Fibroblast of lung (primary cell): ENCODE data around the gene CREG1. TPM values are rescaled to one million over a fixed set of nuclear protein-coding genes. Genes with fewer than 3 reads are reported as not detected.

Source experiments
- DNase-seq, 2 donors: peaks; one replicate each; pipeline versions ENCODE4 v3.0.0 to v3.0.0-alpha.2; 2010; ENCODE audit warnings: low read depth in 2 of 2
- H2AFZ ChIP-seq: 2 replicates; pipeline ENCODE4 v1.5.1; 2012; ENCODE audit warnings: low read length, control low read depth, inconsistent platforms
- H3K27ac ChIP-seq: 2 replicates; pipeline ENCODE4 v1.5.1; 2011; ENCODE audit warnings: low read length, control low read depth; ENCODE audit not compliant: insufficient read depth
- H3K27me3 ChIP-seq: 2 replicates; pipeline ENCODE4 v1.5.1; 2011; ENCODE audit warnings: mild to moderate bottlenecking, low read length; ENCODE audit not compliant: control insufficient read depth, insufficient read depth
- H3K36me3 ChIP-seq: 2 replicates; pipeline ENCODE4 v1.5.1; 2011; ENCODE audit warnings: low read length; ENCODE audit not compliant: control insufficient read depth, insufficient read depth
- H3K4me1 ChIP-seq: 2 replicates; pipeline ENCODE4 v1.5.1; 2011; ENCODE audit warnings: low read length; ENCODE audit not compliant: control insufficient read depth, insufficient read depth; ENCODE audit errors: extremely low read depth
- H3K4me2 ChIP-seq: 2 replicates; pipeline ENCODE4 v1.5.1; 2011; ENCODE audit warnings: low read length, control low read depth; ENCODE audit not compliant: insufficient read depth; ENCODE audit errors: extremely low read depth
- H3K4me3 ChIP-seq, 4 experiments: fragments of 200-600 bp in 1 of 4; sonication (generic) in 1 of 4; replicated peaks in 1 of 4; 2 replicates each; pipeline ENCODE4 v1.5.1; 2011 to 2016; ENCODE audit warnings: low read length in 4 of 4, low read depth in 3 of 4, mild to moderate bottlenecking in 3 of 4, control low read depth in 2 of 4, inconsistent platforms in 1 of 4, mixed read lengths in 1 of 4; ENCODE audit not compliant: insufficient read depth in 1 of 4; ENCODE audit errors: control extremely low read depth in 1 of 4
- H3K79me2 ChIP-seq: 2 replicates; pipeline ENCODE4 v1.5.1; 2012; ENCODE audit warnings: mild to moderate bottlenecking, low read length, inconsistent platforms; ENCODE audit not compliant: control insufficient read depth, insufficient read depth
- H3K9ac ChIP-seq: 2 replicates; pipeline ENCODE4 v1.5.1; 2011; ENCODE audit warnings: mild to moderate bottlenecking, low read length, control low read depth; ENCODE audit not compliant: insufficient read depth
- H3K9me3 ChIP-seq: 2 replicates; pipeline ENCODE4 v1.5.1; 2012; ENCODE audit warnings: low read depth, low read length; ENCODE audit not compliant: control insufficient read depth, insufficient read depth
- H4K20me1 ChIP-seq: 2 replicates; pipeline ENCODE4 v1.5.1; 2011; ENCODE audit warnings: low read length; ENCODE audit not compliant: control insufficient read depth, insufficient read depth; ENCODE audit errors: extremely low read depth
- CTCF ChIP-seq, 2 donors: IDR thresholded peaks in 1 of 2; conservative IDR thresholded peaks in 1 of 2; 1 replicate in 1 of 2; 2 replicates in 1 of 2; pipeline ENCODE4 v1.5.1; 2011 to 2012; ENCODE audit warnings: low read length in 2 of 2, control low read depth in 1 of 2, inconsistent platforms in 1 of 2, low read depth in 1 of 2, mild to moderate bottlenecking in 1 of 2
- EZH2 ChIP-seq: IDR thresholded peaks from 2 replicates; pipeline ENCODE4 v1.5.1; 2012; ENCODE audit warnings: low read length, control low read depth, mild to moderate bottlenecking; ENCODE audit errors: missing control alignments
- polyA minus RNA-seq: library from RNA; depleted of rRNA, polyadenylated mRNA; stranded (reverse); fragments of >200 nt; gene quantifications from 2 replicates; pipeline ENCODE4 v1.2.3, GENCODE V29; 2011; ENCODE audit warnings: low replicate concordance
- polyA plus RNA-seq, 2 donors: library from polyadenylated mRNA; depleted of rRNA in 1 of 2; stranded (reverse) in 1 of 2; unstranded in 1 of 2; fragments of >200 nt; gene quantifications; 2 replicates each; pipeline ENCODE4 v1.2.1, GENCODE V29; 2011 to 2012; ENCODE audit warnings: missing spikeins in 1 of 2
- total RNA-seq: library from RNA; depleted of rRNA; stranded (reverse); fragments of >200 nt; gene quantifications from 2 replicates; pipeline ENCODE4 v1.2.1, GENCODE V29; 2014

The CREG1 gene
- total RNA-seq, result 58.5 and 108 TPM in 2 replicates
- polyA plus RNA-seq, result 29.4 and 75.5 TPM in 2 replicates
- 15.3 and 34.9 TPM in 2 replicates for polyA plus RNA-seq (2012)
- polyA minus RNA-seq, result 2.2 and 2.6 TPM in 2 replicates

DNA sequence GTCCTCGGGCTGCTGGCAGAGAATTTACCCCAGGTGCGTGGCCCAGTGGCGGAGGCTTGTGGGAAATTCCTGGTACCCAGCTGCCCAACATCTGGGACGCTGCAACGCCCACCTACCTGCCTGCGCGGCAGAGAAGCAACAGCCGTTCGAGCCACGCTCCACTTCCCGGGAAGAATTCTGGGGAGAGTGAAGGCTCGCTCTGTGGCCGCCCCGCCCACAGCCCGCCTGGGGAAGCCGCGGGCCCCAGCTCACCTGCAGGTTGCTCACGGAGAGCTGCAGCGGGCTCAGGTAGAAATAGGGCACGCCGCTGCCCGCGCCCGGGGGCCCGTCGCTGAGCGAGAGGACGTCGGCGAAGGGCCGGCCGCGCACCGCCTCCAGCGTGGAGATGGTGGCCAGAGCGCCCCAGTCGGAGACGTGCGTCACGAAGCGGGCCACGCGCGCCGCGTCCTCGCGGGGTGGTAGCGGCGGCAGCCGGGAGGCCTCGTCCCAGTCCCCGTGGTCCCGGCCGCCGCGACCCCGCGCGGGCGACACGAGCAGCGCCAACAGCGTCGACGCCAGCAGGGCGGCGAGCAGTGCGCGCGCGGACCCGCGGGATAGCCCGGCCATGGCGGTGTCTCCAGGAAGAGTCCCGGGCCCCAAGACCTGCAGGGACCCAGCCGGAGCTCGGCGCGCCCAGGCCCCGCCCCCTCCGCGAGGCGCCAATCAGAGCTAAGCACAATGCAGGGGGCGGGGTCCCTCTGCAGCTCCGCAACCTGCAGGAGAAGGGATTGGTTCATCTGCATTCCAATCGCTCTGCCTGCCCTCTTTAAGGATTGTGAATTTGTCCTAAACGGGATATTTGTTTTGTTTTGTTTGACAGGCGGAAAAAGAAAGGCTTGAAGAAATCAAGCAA, at the start of gene CREG1:
Gene CREG1, minus strand, starts transcription at position 627 of the 892 bp plus-strand sequence.
- H3K9me3 ChIP-seq, result no peaks in the 10 kb centered on the region
- peak within 1 kb of the TSS; percentile 81 for H2AFZ ChIP-seq
- no peaks in the 10 kb centered on the region for H3K27me3 ChIP-seq
- H3K4me2 ChIP-seq, result peak within 1 kb of the TSS; percentile 92
- DNase-seq, result peak; percentile 84 to 89
- TF ChIP-seq CTCF (conservative IDR thresholded peaks at IDR 0.05 in 1 of 2, IDR thresholded peaks at IDR 0.05 in 1 of 2; ENCODE audit: low read depth in 1 of 2, low read length in 2 of 2) (no peak), EZH2 (no peak)
- no peaks in the 10 kb centered on the region for H4K20me1 ChIP-seq
- no peaks in the 10 kb centered on the region for H3K36me3 ChIP-seq
- no peaks in the 10 kb centered on the region for H3K4me1 ChIP-seq
- no peaks in the 10 kb centered on the region for H3K79me2 ChIP-seq
- peak within 1 kb of the TSS; percentile 24 for H3K27ac ChIP-seq
- H3K9ac ChIP-seq, result peak within 1 kb of the TSS; percentile 65
- H3K4me3 ChIP-seq, result peak within 1 kb of the TSS; percentile 62 to 74 (median 67)

- no peak overlapping the region for H3K27ac ChIP-seq
- no peaks in the 10 kb centered on the region for H3K4me1 ChIP-seq
- no peaks in the 10 kb centered on the region for H3K27me3 ChIP-seq
- no peaks in the 10 kb centered on the region for H3K9me3 ChIP-seq
- H3K4me2 ChIP-seq, result no peak overlapping the region
- no peak for DNase-seq
- H3K4me3 ChIP-seq, result no peak overlapping the region
- no peak overlapping the region for H3K9ac ChIP-seq
- TF ChIP-seq CTCF (conservative IDR thresholded peaks at IDR 0.05 in 1 of 2, IDR thresholded peaks at IDR 0.05 in 1 of 2; ENCODE audit: low read depth in 1 of 2, low read length in 2 of 2), result no peak
- H3K36me3 ChIP-seq, result no peaks in the 10 kb centered on the region
- no peaks in the 10 kb centered on the region for H3K79me2 ChIP-seq
- H2AFZ ChIP-seq, result no peak overlapping the region
- no peaks in the 10 kb centered on the region for H4K20me1 ChIP-seq
These were observed 49.3 kb upstream of the CREG1 start for GRCh38 chr1:167602840-167603239.

DNA sequence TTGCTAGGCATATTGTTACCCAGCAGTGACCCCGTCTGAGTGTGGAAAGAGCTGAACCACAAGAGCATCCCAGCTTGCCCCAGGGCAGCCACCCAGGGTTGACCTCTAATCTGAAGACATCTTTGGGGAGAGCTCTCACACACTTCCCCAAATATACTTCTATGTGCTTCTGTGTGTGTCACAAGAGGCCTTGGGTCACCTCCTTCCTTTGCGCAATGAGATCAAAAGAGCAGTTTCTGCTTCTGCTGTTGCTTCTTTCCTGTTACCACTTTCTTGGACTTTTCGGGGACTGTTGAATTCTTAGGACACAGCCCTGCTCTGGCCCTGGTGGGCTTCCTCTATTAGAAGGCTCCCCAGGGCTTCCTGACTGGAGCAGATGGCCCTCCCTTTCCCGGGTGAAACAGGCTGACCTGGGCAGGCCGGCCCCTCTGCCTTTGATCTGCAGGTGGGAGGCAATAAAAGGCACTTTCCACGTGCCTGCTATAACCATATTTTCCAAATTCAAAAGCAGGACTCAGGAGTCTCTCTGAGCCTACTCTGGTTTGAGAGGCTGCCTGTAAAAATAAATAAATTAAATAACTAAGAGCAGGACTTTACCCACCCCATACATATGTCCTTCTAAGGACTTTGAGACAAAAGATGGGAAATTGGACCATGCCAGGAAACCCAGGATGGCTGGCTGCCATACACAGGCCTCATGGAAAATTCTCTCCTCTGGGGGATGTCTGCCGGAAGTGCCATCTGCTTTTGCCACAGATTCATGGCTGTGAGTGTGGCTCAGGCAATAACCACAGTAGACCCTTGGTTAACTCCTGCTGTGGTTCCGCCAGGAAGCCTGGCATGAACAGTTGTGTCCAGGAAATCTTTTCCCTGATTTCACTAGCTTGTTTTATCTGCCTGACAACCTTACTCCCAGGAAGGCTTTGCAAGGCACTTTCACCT, 48.2 kb upstream of the CREG1 start:
- TF ChIP-seq CTCF (conservative IDR thresholded peaks at IDR 0.05 in 1 of 2, IDR thresholded peaks at IDR 0.05 in 1 of 2; ENCODE audit: low read depth in 1 of 2, low read length in 2 of 2) (no peak), EZH2 (no peak)
- H3K27me3 ChIP-seq, result no peaks in the 10 kb centered on the region
- H3K4me3 ChIP-seq, result no peak overlapping the region
- no peaks in the 10 kb centered on the region for H3K4me1 ChIP-seq
- H2AFZ ChIP-seq, result no peak overlapping the region
- H3K27ac ChIP-seq, result no peak overlapping the region
- H3K9ac ChIP-seq, result no peak overlapping the region
- H3K79me2 ChIP-seq, result no peaks in the 10 kb centered on the region
- H4K20me1 ChIP-seq, result no peaks in the 10 kb centered on the region
- peak in 1 of 2 donors; percentile 16 for DNase-seq
- no peaks in the 10 kb centered on the region for H3K9me3 ChIP-seq
- no peaks in the 10 kb centered on the region for H3K36me3 ChIP-seq
- no peak overlapping the region for H3K4me2 ChIP-seq
